COLO668 (cell line): ENCODE results near the gene YTHDF1.

Source experiments
- DNase-seq: peaks from one replicate; lab custom pipeline; 2025; ENCODE audit not compliant: unreplicated experiment; lab: John Stamatoyannopoulos, UW

The YTHDF1 gene

GRCh38 chr20:63228806-63229205 is 12.9 kb upstream of the YTHDF1 start:
- no peak for DNase-seq

- DNase-seq: no peak
Observed at GRCh38 chr20:63227260-63227659, 11.3 kb upstream of the YTHDF1 start.

GRCh38 chr20:63226042-63226943 is 10.4 kb upstream of the YTHDF1 start:
- DNase-seq: no peak

GRCh38 chr20:63225082-63225454 is 9.1 kb upstream of the YTHDF1 start:
- DNase-seq: no peak

- DNase-seq: peak; percentile 76
Observed at GRCh38 chr20:63224412-63225081, 8.6 kb upstream of the YTHDF1 start.

- DNase-seq: no peak
Observed at GRCh38 chr20:63223826-63224207, 7.9 kb upstream of the YTHDF1 start.

- peak; percentile 44 for DNase-seq
Observed at GRCh38 chr20:63223121-63223825, 7.3 kb upstream of the YTHDF1 start.

GRCh38 chr20:63222541-63222940 is 6.6 kb upstream of the YTHDF1 start:
- DNase-seq: peak; percentile 80

GRCh38 chr20:63221400-63222053 is 5.6 kb upstream of the YTHDF1 start:
- DNase-seq: peak; percentile 32

GRCh38 chr20:63220696-63221399 is 4.9 kb upstream of the YTHDF1 start:
- peak; percentile 32 for DNase-seq

GRCh38 chr20:63219866-63220521 is 4.1 kb upstream of the YTHDF1 start:
- DNase-seq: no peak

- DNase-seq: no peak
Observed at GRCh38 chr20:63219447-63219821, 3.5 kb upstream of the YTHDF1 start.

- no peak for DNase-seq
Observed at GRCh38 chr20:63218701-63219446, 2.9 kb upstream of the YTHDF1 start.

- peak; percentile 82 for DNase-seq
Observed at GRCh38 chr20:63217706-63218105, 1.8 kb upstream of the YTHDF1 start.

- DNase-seq: peak; percentile 50
Observed at GRCh38 chr20:63216849-63217471, 1.0 kb upstream of the YTHDF1 start.

- peak; percentile 56 for DNase-seq
Observed at GRCh38 chr20:63215101-63216040, 560 bp downstream of the YTHDF1 start.

GRCh38 chr20:63214514-63214913 is 1.4 kb downstream of the YTHDF1 start:
- DNase-seq: no peak

- DNase-seq: no peak
Observed at GRCh38 chr20:63212792-63213191, 3.1 kb downstream of the YTHDF1 start.
